GM12892 (cell line): Measurements from ENCODE around the gene STT3A.

Experiments
- POLR2A ChIP-seq: IDR thresholded peaks from 2 replicates; pipeline ENCODE4 v1.6.1; 2011; ENCODE audit warnings: low read depth, low read length, control low read depth
- POLR2AphosphoS5 ChIP-seq: IDR thresholded peaks from 2 replicates; pipeline ENCODE4 v1.6.1; 2011; ENCODE audit warnings: low read depth, low read length, control low read depth

GRCh38 chr11:125603207-125603606 is 10.6 kb downstream of the STT3A start:
- no peak for TF ChIP-seq POLR2AphosphoS5
- no peak for TF ChIP-seq POLR2A
